Hepatocyte (in vitro differentiated cells): ENCODE results near the gene LGALS12. TPM values are rescaled to one million over a fixed set of nuclear protein-coding genes. Genes with fewer than 3 reads are reported as not detected.
A peak's percentile ranks its signal among the peaks of the same experiment; 100 is the strongest.

Experiments
- DNase-seq: peaks from one replicate; pipeline ENCODE4 v3.0.0-alpha.2; 2016; ENCODE audit warnings: low spot score
- H2AFZ ChIP-seq: fragments of 200-600 bp; sonication (generic); 2 replicates; pipeline ENCODE4 v1.6.0; 2016; ENCODE audit warnings: antibody characterized with exemption, mild to moderate bottlenecking
- H3K27ac ChIP-seq: fragments of 200-600 bp; sonication (generic); 2 replicates; pipeline ENCODE4 v1.5.1; 2016; ENCODE audit warnings: mild to moderate bottlenecking
- H3K27me3 ChIP-seq: fragments of 200-600 bp; sonication (generic); 2 replicates; pipeline ENCODE4 v1.6.1; 2016
- H3K36me3 ChIP-seq: fragments of 200-600 bp; sonication (generic); replicated peaks from 2 replicates; pipeline ENCODE4 v1.5.1; 2016; ENCODE audit warnings: low read depth; ENCODE audit not compliant: insufficient read depth
- H3K4me1 ChIP-seq: fragments of 200-600 bp; sonication (generic); 2 replicates; pipeline ENCODE4 v1.5.1; 2016; ENCODE audit warnings: mild to moderate bottlenecking, moderate library complexity; ENCODE audit not compliant: insufficient read depth
- H3K4me2 ChIP-seq: fragments of 200-600 bp; sonication (generic); 2 replicates; pipeline ENCODE4 v1.6.0; 2016
- H3K4me3 ChIP-seq: fragments of 200-600 bp; sonication (generic); 2 replicates; pipeline ENCODE4 v1.5.1; 2016; ENCODE audit warnings: mild to moderate bottlenecking
- H3K79me2 ChIP-seq: fragments of 200-600 bp; sonication (generic); 2 replicates; pipeline ENCODE4 v1.6.0; 2017; ENCODE audit warnings: mild to moderate bottlenecking
- H3K9me2 ChIP-seq: fragments of 200-600 bp; sonication (generic); replicated peaks from 2 replicates; pipeline ENCODE4 v1.6.0; 2017; ENCODE audit warnings: mild to moderate bottlenecking; ENCODE audit not compliant: insufficient read depth
- H3K9me3 ChIP-seq: fragments of 200-600 bp; sonication (generic); 2 replicates; pipeline ENCODE4 v1.5.1; 2016; ENCODE audit warnings: low read depth, mild to moderate bottlenecking
- H4K20me1 ChIP-seq: fragments of 200-600 bp; sonication (generic); 2 replicates; pipeline ENCODE4 v1.6.0; 2016; ENCODE audit warnings: mild to moderate bottlenecking; ENCODE audit not compliant: insufficient read depth, poor library complexity, severe bottlenecking
- EZH2 ChIP-seq: fragments of 200-600 bp; sonication (generic); IDR thresholded peaks from 2 replicates; pipeline ENCODE4 v1.6.1; 2016; ENCODE audit warnings: antibody characterized with exemption, mild to moderate bottlenecking, borderline replicate concordance
- EZH2phosphoT487 ChIP-seq: fragments of 200-600 bp; sonication (generic); IDR thresholded peaks from one replicate; pipeline ENCODE4 v1.6.1; 2018; ENCODE audit warnings: antibody characterized with exemption, mild to moderate bottlenecking, low read depth, moderate library complexity; ENCODE audit not compliant: unreplicated experiment, severe bottlenecking
- WGBS: methylation state at CpG from one replicate; pipeline ENCODE4 v1.1.6; 2016; ENCODE audit warnings: low lambda C conversion rate; ENCODE audit errors: missing lambda C conversion rate; 5-methylcytosine and 5-hydroxymethylcytosine counted together
- polyA plus RNA-seq: library from polyadenylated mRNA; unstranded; fragments of >200 nt; fragmentation: Nextera tagmentation; extraction: Ambion mirVana; gene quantifications from 2 replicates; pipeline ENCODE4 v1.2.1, GENCODE V29; 2016
- total RNA-seq: library from RNA; depleted of rRNA; stranded (reverse); fragments of >200 nt; gene quantifications from 2 replicates; pipeline ENCODE4 v1.2.3, GENCODE V29; 2014
- TF ChIP-seq, protein P1 (sequence below): fragments of 200-600 bp; sonication (generic); IDR thresholded peaks from 2 replicates; pipeline ENCODE4 v1.5.1; 2016; ENCODE audit warnings: antibody characterized with exemption, mild to moderate bottlenecking; ENCODE audit not compliant: poor library complexity

LGALS12 gene
- total and polyA plus RNA-seq, 2 experiments from 2014 or later, result not detected

DNA sequence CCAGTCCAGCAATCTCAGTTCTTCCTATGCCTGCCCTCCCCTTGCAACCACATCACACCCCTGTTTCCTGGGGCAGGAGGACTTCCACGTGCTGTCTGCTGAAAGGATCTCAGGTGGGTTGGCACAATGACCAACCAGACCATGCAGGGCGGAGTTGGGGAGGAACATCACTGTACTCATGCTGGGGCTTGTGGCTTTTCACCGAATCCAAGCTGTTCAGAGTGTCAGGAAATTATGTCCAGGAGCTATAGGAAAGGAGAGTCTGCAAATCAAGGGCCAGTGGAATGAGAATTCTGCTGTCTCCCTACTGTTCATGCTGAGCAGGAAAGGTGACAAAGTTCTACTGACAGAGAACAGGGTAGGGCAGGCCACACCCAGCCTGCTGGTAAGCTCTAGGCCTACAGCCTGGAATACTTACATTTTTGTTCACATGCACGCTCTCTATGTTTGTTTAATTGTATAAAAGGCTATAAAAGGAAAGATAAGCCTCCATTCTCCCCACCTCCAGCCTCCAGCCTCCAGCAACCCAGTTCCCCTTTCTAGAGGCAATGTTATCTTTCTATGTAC, 59.0 kb downstream of the LGALS12 start:
- Histone ChIP-seq H2AFZ (no peak overlapping the region), H4K20me1 (no peaks in the 10 kb centered on the region), H3K27ac (peak overlapping the region; percentile 99), H3K79me2 (no peaks in the 10 kb centered on the region), H3K9me2 (no peaks in the 10 kb centered on the region), H3K4me2 (peak overlapping the region; percentile 58), H3K4me1 (peaks cover 35% of the 10 kb centered on the region), H3K27me3 (no peaks in the 10 kb centered on the region), H3K9me3 (no peaks in the 10 kb centered on the region), H3K36me3 (no peaks in the 10 kb centered on the region), H3K4me3 (no peak overlapping the region)
- TF ChIP-seq, protein P1, sequence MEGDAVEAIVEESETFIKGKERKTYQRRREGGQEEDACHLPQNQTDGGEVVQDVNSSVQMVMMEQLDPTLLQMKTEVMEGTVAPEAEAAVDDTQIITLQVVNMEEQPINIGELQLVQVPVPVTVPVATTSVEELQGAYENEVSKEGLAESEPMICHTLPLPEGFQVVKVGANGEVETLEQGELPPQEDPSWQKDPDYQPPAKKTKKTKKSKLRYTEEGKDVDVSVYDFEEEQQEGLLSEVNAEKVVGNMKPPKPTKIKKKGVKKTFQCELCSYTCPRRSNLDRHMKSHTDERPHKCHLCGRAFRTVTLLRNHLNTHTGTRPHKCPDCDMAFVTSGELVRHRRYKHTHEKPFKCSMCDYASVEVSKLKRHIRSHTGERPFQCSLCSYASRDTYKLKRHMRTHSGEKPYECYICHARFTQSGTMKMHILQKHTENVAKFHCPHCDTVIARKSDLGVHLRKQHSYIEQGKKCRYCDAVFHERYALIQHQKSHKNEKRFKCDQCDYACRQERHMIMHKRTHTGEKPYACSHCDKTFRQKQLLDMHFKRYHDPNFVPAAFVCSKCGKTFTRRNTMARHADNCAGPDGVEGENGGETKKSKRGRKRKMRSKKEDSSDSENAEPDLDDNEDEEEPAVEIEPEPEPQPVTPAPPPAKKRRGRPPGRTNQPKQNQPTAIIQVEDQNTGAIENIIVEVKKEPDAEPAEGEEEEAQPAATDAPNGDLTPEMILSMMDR, result no peak
- TF ChIP-seq EZH2phosphoT487, result no peak
- TF ChIP-seq EZH2, result no peak
- WGBS, result 74% methylated on average over 4 of the region's 4 CpGs
- DNase-seq, result peak; percentile 80

Other genes starting within 250 kb of the LGALS12 start
- gene SLC22A9, start 136.3 kb upstream of the LGALS12 start, total RNA-seq, result 36.3 and 36.7 TPM in 2 replicates
- 9.4 and 17.1 TPM in 2 replicates for gene SLC22A9, start 136.3 kb upstream of the LGALS12 start, polyA plus RNA-seq
- gene PLAAT5, start 14.9 kb upstream of the LGALS12 start, total RNA-seq, result 0.92 and 1.6 TPM in 2 replicates
- gene PLAAT5, start 14.9 kb upstream of the LGALS12 start, polyA plus RNA-seq, result 0.18 and 0.95 TPM in 2 replicates
- 13.7 and 17.5 TPM in 2 replicates for gene PLAAT4, start 30.7 kb downstream of the LGALS12 start, total RNA-seq
- gene PLAAT4, start 30.7 kb downstream of the LGALS12 start, polyA plus RNA-seq, result 7.9 and 16.0 TPM in 2 replicates
- 0.77 and 1.2 TPM in 2 replicates for gene PLAAT2, start 57.3 kb downstream of the LGALS12 start, total RNA-seq
- gene PLAAT2, start 57.3 kb downstream of the LGALS12 start, polyA plus RNA-seq, result 1.9 and 3.0 TPM in 2 replicates
- gene PLAAT3, start 108.3 kb downstream of the LGALS12 start, total RNA-seq, result 26.9 and 32.4 TPM in 2 replicates
- 49.6 and 59.9 TPM in 2 replicates for gene PLAAT3, start 108.3 kb downstream of the LGALS12 start, polyA plus RNA-seq
- gene ATL3, start 165.3 kb downstream of the LGALS12 start, total RNA-seq, result 30.1 and 36.2 TPM in 2 replicates
- 8.7 and 9.7 TPM in 2 replicates for gene ATL3, start 165.3 kb downstream of the LGALS12 start, polyA plus RNA-seq
- gene RTN3, start 175.4 kb downstream of the LGALS12 start, total RNA-seq, result 85.4 and 89.9 TPM in 2 replicates
- 84.0 and 108 TPM in 2 replicates for gene RTN3, start 175.4 kb downstream of the LGALS12 start, polyA plus RNA-seq